NB4 (cell line): ENCODE measurements around the gene KCNH4.

Source experiments
- CTCF ChIP-seq: IDR thresholded peaks from one replicate; pipeline ENCODE4 v1.5.1; 2012; ENCODE audit warnings: low read depth, low read length
- POLR2A ChIP-seq: IDR thresholded peaks from 2 replicates; pipeline ENCODE4 v1.6.1; 2011; ENCODE audit warnings: mild to moderate bottlenecking; ENCODE audit not compliant: insufficient read length; ENCODE audit errors: extremely low read depth

GRCh38 chr17:42182927-42183734 lies 2.2 kb upstream of the KCNH4 start:
- no peak for TF ChIP-seq CTCF
- no peak for TF ChIP-seq POLR2A
